Activated CD4-positive, alpha-beta T cell treated with anti-CD3 and anti-CD28 coated beads, Interleukin-2, amount 10 ng/mL, durations not matched to agents 24 days and 14 days (primary cell): Measurements from ENCODE around the gene LAMA5. TPM values are rescaled to one million over a fixed set of nuclear protein-coding genes. Genes with fewer than 3 reads are reported as not detected.

Experiments
- DNase-seq: peaks from one replicate; pipeline ENCODE4 v3.0.0; 2022
- H3K27ac Mint-ChIP-seq: one replicate; pipeline ENCODE4 v1.8.0; 2022; ENCODE audit warnings: mild to moderate bottlenecking, mixed read lengths
- H3K27me3 Mint-ChIP-seq: one replicate; pipeline ENCODE4 v1.8.0; 2022; ENCODE audit warnings: mixed read lengths
- H3K36me3 Mint-ChIP-seq: one replicate; pipeline ENCODE4 v1.8.0; 2022; ENCODE audit warnings: low read depth, mild to moderate bottlenecking, mixed read lengths
- H3K4me1 Mint-ChIP-seq: one replicate; pipeline ENCODE4 v1.8.0; 2021; ENCODE audit warnings: mixed read lengths
- H3K4me3 Mint-ChIP-seq: one replicate; pipeline ENCODE4 v1.8.0; 2022; ENCODE audit warnings: mild to moderate bottlenecking, moderate library complexity, mixed read lengths
- H3K9me3 Mint-ChIP-seq: one replicate; pipeline ENCODE4 v1.8.0; 2021; ENCODE audit warnings: mixed read lengths
- intact Hi-C: fragments of 100-400 bp; cut with micrococcal nuclease; formaldehyde crosslinking; loops from one replicate; pipeline ENCODE4 v1.15.1; 2023
- total RNA-seq: library from RNA; stranded (reverse); gene quantifications from 2 replicates; pipeline ENCODE4 v1.2.3, GENCODE V29; 2022

LAMA5 gene
- total RNA-seq, 1 donor from 2014 or later: 2.1 TPM

- DNase-seq: no peak
- Mint-ChIP-seq H3K27me3 (peaks cover 25% of the 10 kb centered on the region), H3K9me3 (no peaks in the 10 kb centered on the region), H3K4me1 (peaks cover 3% of the 10 kb centered on the region), H3K4me3 (no peak overlapping the region), H3K36me3 (no peaks in the 10 kb centered on the region), H3K27ac (no peak overlapping the region)
- intact Hi-C loops: loop anchor here (5.0 kb wide), 1 partner anchor 63 kb away; the partner anchor contains the start of gene ADRM1
Observed at GRCh38 chr20:62364911-62365736, 2.0 kb downstream of the LAMA5 start.

GRCh38 chr20:62363920-62364851, 2.9 kb downstream of the LAMA5 start:
- no peaks in the 10 kb centered on the region for H3K4me1 Mint-ChIP-seq

GRCh38 chr20:62362991-62363919, 3.9 kb downstream of the LAMA5 start:
- intact Hi-C loops: no loop called here
- Mint-ChIP-seq H3K4me1 (no peaks in the 10 kb centered on the region), H3K27ac (no peak overlapping the region), H3K27me3 (peaks cover 13% of the 10 kb centered on the region), H3K9me3 (no peaks in the 10 kb centered on the region), H3K36me3 (no peaks in the 10 kb centered on the region), H3K4me3 (no peak overlapping the region)
- no peak for DNase-seq

More at GRCh38 chr20:62363920-62364851, 2.9 kb downstream of the LAMA5 start:
- peaks cover 21% of the 10 kb centered on the region for H3K27me3 Mint-ChIP-seq
- no peak for DNase-seq
- H3K4me3 Mint-ChIP-seq: no peak overlapping the region
- H3K36me3 Mint-ChIP-seq: no peaks in the 10 kb centered on the region
- H3K9me3 Mint-ChIP-seq: no peaks in the 10 kb centered on the region
- no peak overlapping the region for H3K27ac Mint-ChIP-seq
- intact Hi-C loops: no loop called here

GRCh38 chr20:62362590-62362940, 4.5 kb downstream of the LAMA5 start:
- DNase-seq: no peak
- Mint-ChIP-seq H3K27me3 (peaks cover 10% of the 10 kb centered on the region), H3K27ac (no peak overlapping the region), H3K4me3 (no peak overlapping the region), H3K4me1 (no peaks in the 10 kb centered on the region), H3K36me3 (no peaks in the 10 kb centered on the region), H3K9me3 (no peaks in the 10 kb centered on the region)
- intact Hi-C loops: no loop called here

GRCh38 chr20:62361799-62362589, 5.1 kb downstream of the LAMA5 start:
- H3K4me1 Mint-ChIP-seq: no peaks in the 10 kb centered on the region
- H3K9me3 Mint-ChIP-seq: no peaks in the 10 kb centered on the region
- DNase-seq: no peak
- H3K36me3 Mint-ChIP-seq: no peaks in the 10 kb centered on the region
- H3K27me3 Mint-ChIP-seq: peaks cover 9% of the 10 kb centered on the region
- intact Hi-C loops: no loop called here
- no peak overlapping the region for H3K27ac Mint-ChIP-seq
- H3K4me3 Mint-ChIP-seq: no peak overlapping the region

- DNase-seq: no peak
- H3K27me3 Mint-ChIP-seq: peaks cover 9% of the 10 kb centered on the region
- no peak overlapping the region for H3K27ac Mint-ChIP-seq
- no peaks in the 10 kb centered on the region for H3K36me3 Mint-ChIP-seq
- intact Hi-C loops: no loop called here
- H3K4me1 Mint-ChIP-seq: no peaks in the 10 kb centered on the region
- H3K9me3 Mint-ChIP-seq: no peaks in the 10 kb centered on the region
- no peak overlapping the region for H3K4me3 Mint-ChIP-seq
Observed at GRCh38 chr20:62360854-62361798, 6.0 kb downstream of the LAMA5 start.

GRCh38 chr20:62359491-62360121, 7.5 kb downstream of the LAMA5 start:
- Mint-ChIP-seq H3K27me3 (no peaks in the 10 kb centered on the region), H3K27ac (no peak overlapping the region), H3K36me3 (no peaks in the 10 kb centered on the region), H3K4me1 (no peaks in the 10 kb centered on the region), H3K9me3 (no peaks in the 10 kb centered on the region), H3K4me3 (no peak overlapping the region)
- no peak for DNase-seq
- intact Hi-C loops: no loop called here

GRCh38 chr20:62359043-62359490, 8.0 kb downstream of the LAMA5 start:
- no peak for DNase-seq
- H3K9me3 Mint-ChIP-seq: no peaks in the 10 kb centered on the region
- no peaks in the 10 kb centered on the region for H3K4me1 Mint-ChIP-seq
- no peaks in the 10 kb centered on the region for H3K36me3 Mint-ChIP-seq
- H3K4me3 Mint-ChIP-seq: no peak overlapping the region
- H3K27ac Mint-ChIP-seq: no peak overlapping the region
- H3K27me3 Mint-ChIP-seq: no peaks in the 10 kb centered on the region
- intact Hi-C loops: no loop called here

GRCh38 chr20:62358171-62359042, 8.7 kb downstream of the LAMA5 start:
- no peaks in the 10 kb centered on the region for H3K4me1 Mint-ChIP-seq
- H3K27ac Mint-ChIP-seq: no peak overlapping the region
- no peak for DNase-seq
- H3K27me3 Mint-ChIP-seq: no peaks in the 10 kb centered on the region
- H3K36me3 Mint-ChIP-seq: no peaks in the 10 kb centered on the region
- no peaks in the 10 kb centered on the region for H3K9me3 Mint-ChIP-seq
- no peak overlapping the region for H3K4me3 Mint-ChIP-seq
- intact Hi-C loops: no loop called here

- H3K27me3 Mint-ChIP-seq: no peaks in the 10 kb centered on the region
- no peak overlapping the region for H3K27ac Mint-ChIP-seq
- H3K4me1 Mint-ChIP-seq: no peaks in the 10 kb centered on the region
- H3K9me3 Mint-ChIP-seq: no peaks in the 10 kb centered on the region
- no peak for DNase-seq
- no peak overlapping the region for H3K4me3 Mint-ChIP-seq
- no peaks in the 10 kb centered on the region for H3K36me3 Mint-ChIP-seq
- intact Hi-C loops: no loop called here
Observed at GRCh38 chr20:62357681-62358080, 9.4 kb downstream of the LAMA5 start.

GRCh38 chr20:62357187-62357667, 9.9 kb downstream of the LAMA5 start:
- H3K9me3 Mint-ChIP-seq: no peaks in the 10 kb centered on the region
- H3K4me3 Mint-ChIP-seq: no peak overlapping the region
- H3K27me3 Mint-ChIP-seq: no peaks in the 10 kb centered on the region
- H3K27ac Mint-ChIP-seq: no peak overlapping the region
- H3K36me3 Mint-ChIP-seq: no peaks in the 10 kb centered on the region
- intact Hi-C loops: no loop called here
- no peak for DNase-seq
- no peaks in the 10 kb centered on the region for H3K4me1 Mint-ChIP-seq
